ENCODE data around the gene GGNBP2. TPM values are rescaled to one million over a fixed set of nuclear protein-coding genes. Genes with fewer than 3 reads are reported as not detected.

The GGNBP2 gene
- total and polyA plus RNA-seq, 2 of the 8 experiments (the other 6 are each of a cell fraction or from before 2014, with no cell fraction given), result 29.2 to 35.8 TPM

Other genes starting within 250 kb of the GGNBP2 start
- not detected in 2 replicates for gene TBC1D3G, start 221.0 kb upstream of the GGNBP2 start, total RNA-seq (2021; fragmentation: NEBNext Ultra II Directional; extraction: Animal tissue kit (Norgen Biotek cat#: 25700))
- gene TBC1D3G, start 221.0 kb upstream of the GGNBP2 start, polyA plus RNA-seq (2011; rRNA removed), result 0.18 TPM in 1 of 2 replicates, not detected in the other
- gene TBC1D3H, start 156.5 kb upstream of the GGNBP2 start, total RNA-seq (2021; fragmentation: NEBNext Ultra II Directional; extraction: Animal tissue kit (Norgen Biotek cat#: 25700)), result not detected in 2 replicates
- not detected in 2 replicates for gene TBC1D3H, start 156.5 kb upstream of the GGNBP2 start, polyA plus RNA-seq (2011; rRNA removed)
- gene ZNHIT3, start 58.2 kb upstream of the GGNBP2 start, total RNA-seq (2021; fragmentation: NEBNext Ultra II Directional; extraction: Animal tissue kit (Norgen Biotek cat#: 25700)), result 59.1 and 60.8 TPM in 2 replicates
- 95.1 and 147 TPM in 2 replicates for gene ZNHIT3, start 58.2 kb upstream of the GGNBP2 start, polyA plus RNA-seq (2011; rRNA removed)
- gene MYO19, start 10.1 kb upstream of the GGNBP2 start, total RNA-seq (2021; fragmentation: NEBNext Ultra II Directional; extraction: Animal tissue kit (Norgen Biotek cat#: 25700)), result 122 and 126 TPM in 2 replicates
- 163 and 189 TPM in 2 replicates for gene MYO19, start 10.1 kb upstream of the GGNBP2 start, polyA plus RNA-seq (2011; rRNA removed)
- 27.1 and 28.9 TPM in 2 replicates for gene PIGW, start 9.9 kb upstream of the GGNBP2 start, total RNA-seq (2021; fragmentation: NEBNext Ultra II Directional; extraction: Animal tissue kit (Norgen Biotek cat#: 25700))
- gene PIGW, start 9.9 kb upstream of the GGNBP2 start, polyA plus RNA-seq (2011; rRNA removed), result 10.3 and 12.1 TPM in 2 replicates
- 25.1 and 29.5 TPM in 2 replicates for gene DHRS11, start 47.0 kb downstream of the GGNBP2 start, total RNA-seq (2021; fragmentation: NEBNext Ultra II Directional; extraction: Animal tissue kit (Norgen Biotek cat#: 25700))
- gene DHRS11, start 47.0 kb downstream of the GGNBP2 start, polyA plus RNA-seq (2011; rRNA removed), result 63.3 and 76.9 TPM in 2 replicates
- gene MRM1, start 56.7 kb downstream of the GGNBP2 start, total RNA-seq (2021; fragmentation: NEBNext Ultra II Directional; extraction: Animal tissue kit (Norgen Biotek cat#: 25700)), result 11.2 and 11.7 TPM in 2 replicates
- gene MRM1, start 56.7 kb downstream of the GGNBP2 start, polyA plus RNA-seq (2011; rRNA removed), result 9.9 and 15.1 TPM in 2 replicates